Measurements from ENCODE around the gene PPY.

DNA sequence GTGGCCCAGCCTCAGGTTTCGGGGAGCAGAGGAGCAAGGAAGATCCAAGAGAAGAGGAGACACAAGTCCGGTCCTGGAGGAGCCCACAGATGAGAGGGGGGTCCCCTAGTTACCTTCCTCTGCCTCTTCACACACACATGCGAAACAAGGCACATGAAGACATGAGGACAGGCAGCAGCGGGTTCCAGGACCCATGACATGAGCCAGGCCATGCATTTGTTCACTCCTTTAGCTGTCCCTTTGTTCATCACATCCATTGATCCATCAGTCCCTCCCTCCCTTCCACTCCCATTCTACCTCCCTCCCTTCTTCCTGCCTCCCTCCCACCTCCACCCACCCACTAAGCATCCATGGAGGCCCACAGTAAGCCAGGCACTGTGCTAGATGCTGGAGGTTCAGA is 9.4 kb downstream of the PPY start:
- TF ChIP-seq POLR2A (IDR thresholded peaks at IDR 0.05) (no peak), POLR2AphosphoS5 (IDR thresholded peaks at IDR 0.05) (no peak)
